ENCODE measurements around the gene SCN1B.
A peak's percentile ranks its signal among the peaks of the same experiment; 100 is the strongest.

SCN1B gene

GRCh38 chr19:35058370-35058769, 28.1 kb downstream of the SCN1B start:
- TF ChIP-seq CTCF (conservative IDR thresholded peaks at IDR 0.05; ENCODE audit: control insufficient read depth, insufficient read depth, low read depth, low read length), result no peak
- no peak overlapping the region for H3K4me3 ChIP-seq (ENCODE audit: control insufficient read depth, low read depth, low read length)
- DNase-seq (ENCODE audit: low read depth), result no peak

- no peak overlapping the region for H3K4me3 ChIP-seq (ENCODE audit: control insufficient read depth, low read depth, low read length)
These were observed 28.9 kb downstream of the SCN1B start for GRCh38 chr19:35059006-35059798.

GRCh38 chr19:35059799-35060091, 29.5 kb downstream of the SCN1B start:
- TF ChIP-seq CTCF (conservative IDR thresholded peaks at IDR 0.05; ENCODE audit: control insufficient read depth, insufficient read depth, low read depth, low read length), result no peak
- no peak for DNase-seq (ENCODE audit: low read depth)
- no peak overlapping the region for H3K4me3 ChIP-seq (ENCODE audit: control insufficient read depth, low read depth, low read length)

More at GRCh38 chr19:35059006-35059798, 28.9 kb downstream of the SCN1B start:
- no peak for TF ChIP-seq CTCF (conservative IDR thresholded peaks at IDR 0.05; ENCODE audit: control insufficient read depth, insufficient read depth, low read depth, low read length)
- no peak for DNase-seq (ENCODE audit: low read depth)

- no peak overlapping the region for H3K4me3 ChIP-seq (ENCODE audit: control insufficient read depth, low read depth, low read length)
- no peak for DNase-seq (ENCODE audit: low read depth)
These were observed 30.0 kb downstream of the SCN1B start for GRCh38 chr19:35060160-35060855.

GRCh38 chr19:35061583-35062373, 31.5 kb downstream of the SCN1B start:
- no peak for TF ChIP-seq CTCF (conservative IDR thresholded peaks at IDR 0.05; ENCODE audit: control insufficient read depth, insufficient read depth, low read depth, low read length)
- no peak overlapping the region for H3K4me3 ChIP-seq (ENCODE audit: control insufficient read depth, low read depth, low read length)
- peak; percentile 19 for DNase-seq (ENCODE audit: low read depth)

More at GRCh38 chr19:35060160-35060855, 30.0 kb downstream of the SCN1B start:
- TF ChIP-seq CTCF (conservative IDR thresholded peaks at IDR 0.05; ENCODE audit: control insufficient read depth, insufficient read depth, low read depth, low read length), result no peak

GRCh38 chr19:35062942-35063341, 32.7 kb downstream of the SCN1B start:
- no peak for TF ChIP-seq CTCF (conservative IDR thresholded peaks at IDR 0.05; ENCODE audit: control insufficient read depth, insufficient read depth, low read depth, low read length)
- no peak overlapping the region for H3K4me3 ChIP-seq (ENCODE audit: control insufficient read depth, low read depth, low read length)
- DNase-seq (ENCODE audit: low read depth), result no peak
